HG02588 (cell line): ENCODE measurements around the gene DGKQ.

Experiments
- ATAC-seq: cut with Tn5 transposase; IDR thresholded peaks from one replicate; pipeline ENCODE4 v1.9.1; 2021; ENCODE audit warnings: mild to moderate bottlenecking, moderate library complexity; ENCODE audit not compliant: unreplicated experiment

DGKQ gene

GRCh38 chr4:973431-974397 is at the start of gene DGKQ:
TSS of gene DGKQ (minus strand) at chr4:973569. CDS start at chr4:973482, 87 bp downstream.
- peak; percentile 62 for ATAC-seq

- no peak for ATAC-seq
Observed at GRCh38 chr4:1022739-1023066, 49.3 kb upstream of the DGKQ start.

GRCh38 chr4:1022051-1022738 is 48.8 kb upstream of the DGKQ start:
- no peak for ATAC-seq

- ATAC-seq = peak; percentile 86
Observed at GRCh38 chr4:1021386-1022050, 48.1 kb upstream of the DGKQ start.

- no peak for ATAC-seq
Observed at GRCh38 chr4:1019729-1020470, 46.5 kb upstream of the DGKQ start.

- ATAC-seq = no peak
Observed at GRCh38 chr4:1019320-1019719, 46.0 kb upstream of the DGKQ start.

GRCh38 chr4:1018147-1019020 is 45.0 kb upstream of the DGKQ start:
- no peak for ATAC-seq

- no peak for ATAC-seq
Observed at GRCh38 chr4:1017706-1018105, 44.3 kb upstream of the DGKQ start.

- ATAC-seq = no peak
Observed at GRCh38 chr4:1017211-1017610, 43.8 kb upstream of the DGKQ start.

- no peak for ATAC-seq
Observed at GRCh38 chr4:1015746-1016145, 42.4 kb upstream of the DGKQ start.

GRCh38 chr4:1015179-1015578 is 41.8 kb upstream of the DGKQ start:
- no peak for ATAC-seq

GRCh38 chr4:1014291-1015167 is 41.2 kb upstream of the DGKQ start:
- ATAC-seq = no peak

GRCh38 chr4:1013225-1014073 is 40.1 kb upstream of the DGKQ start:
- ATAC-seq = no peak

- no peak for ATAC-seq
Observed at GRCh38 chr4:1012034-1012739, 38.8 kb upstream of the DGKQ start.

GRCh38 chr4:1011666-1012033 is 38.3 kb upstream of the DGKQ start:
- peak; percentile 10 for ATAC-seq

GRCh38 chr4:1011022-1011665 is 37.8 kb upstream of the DGKQ start, which contains the start of gene FGFRL1:
TSS of gene FGFRL1 (plus strand) at chr4:1011626. CDS start at chr4:1012486, 860 bp downstream.
- peak; percentile 38 for ATAC-seq
